H1 (cell line): ENCODE measurements around the gene SRRM3. TPM values are rescaled to one million over a fixed set of nuclear protein-coding genes. Genes with fewer than 3 reads are reported as not detected.

Source experiments
- CTCF ChIA-PET: fragments of 300-600 bp; sonication (Branson Sonifier 250); formaldehyde crosslinking; loops from one replicate; lab custom pipeline; 2021; ENCODE audit not compliant: partially characterized antibody; lab: Charles Lee
- POLR2A ChIA-PET: fragments of 300-600 bp; sonication (Branson Sonifier 250); formaldehyde crosslinking; loops from one replicate; lab custom pipeline; 2021; ENCODE audit warnings: inconsistent platforms; ENCODE audit not compliant: partially characterized antibody; lab: Charles Lee
- DNase-seq, 2 experiments: peaks; one replicate each; pipeline versions ENCODE4 v3.0.0 to v3.0.0-alpha.2; 2010 to 2022; ENCODE audit warnings: low spot score in 2 of 2, low read depth in 1 of 2, mixed read lengths in 1 of 2
- FAIRE-seq: peaks from 2 replicates; lab custom pipeline; 2011; peaks lifted over from hg19 to GRCh38; lab: Jason Lieb, UNC
- H2AFZ ChIP-seq: 2 replicates; pipeline ENCODE4 v1.8.1; 2012; ENCODE audit warnings: low read length, inconsistent platforms
- H2AK5ac ChIP-seq: 2 replicates; pipeline ENCODE4 v1.6.1; 2013; ENCODE audit warnings: low read depth, low read length
- H2BK120ac ChIP-seq: replicated peaks from 2 replicates; pipeline ENCODE3; 2013; ENCODE audit warnings: low read depth, low read length, inconsistent platforms
- H2BK12ac ChIP-seq: 2 replicates; pipeline ENCODE4 v1.6.1; 2013; ENCODE audit warnings: low read depth, low read length
- H2BK15ac ChIP-seq: 2 replicates; pipeline ENCODE4 v1.6.1; 2013; ENCODE audit warnings: low read length
- H2BK20ac ChIP-seq: 2 replicates; pipeline ENCODE4 v1.6.1; 2013; ENCODE audit warnings: low read length
- H2BK5ac ChIP-seq: 2 replicates; pipeline ENCODE4 v1.6.1; 2013; ENCODE audit warnings: low read depth, low read length
- H3K14ac ChIP-seq: 2 replicates; pipeline ENCODE4 v1.6.1; 2013; ENCODE audit warnings: inconsistent platforms; ENCODE audit not compliant: insufficient read length
- H3K18ac ChIP-seq: 2 replicates; pipeline ENCODE4 v1.6.1; 2013; ENCODE audit warnings: low read length; ENCODE audit errors: extremely low read depth
- H3K23ac ChIP-seq: 2 replicates; pipeline ENCODE4 v1.6.1; 2013; ENCODE audit warnings: inconsistent platforms; ENCODE audit not compliant: insufficient read length
- H3K23me2 ChIP-seq: 2 replicates; pipeline ENCODE4 v1.6.1; 2013; ENCODE audit warnings: low read depth, low read length
- H3K27ac ChIP-seq: 2 replicates; pipeline ENCODE4 v1.6.1; 2011; ENCODE audit warnings: low read depth, low read length, inconsistent platforms
- H3K27me3 ChIP-seq, 4 experiments: replicated peaks in 1 of 4; 1 replicate in 1 of 4; 2 replicates in 3 of 4; pipeline versions ENCODE4 v1.6.1 to v1.8.1; 2011 to 2013; ENCODE audit warnings: low read length in 3 of 4, mild to moderate bottlenecking in 3 of 4, inconsistent platforms in 2 of 4, mixed read lengths in 2 of 4, moderate library complexity in 1 of 4; ENCODE audit not compliant: control insufficient read depth in 3 of 4, insufficient read depth in 3 of 4; ENCODE audit errors: extremely low read depth in 1 of 4
- H3K36me3 ChIP-seq, 4 experiments: 2 replicates each; pipeline versions ENCODE4 v1.6.1 to v1.8.1; 2011 to 2013; ENCODE audit warnings: mild to moderate bottlenecking in 4 of 4, low read length in 3 of 4, moderate library complexity in 2 of 4, control low read depth in 1 of 4, inconsistent platforms in 1 of 4; ENCODE audit not compliant: insufficient read depth in 4 of 4, control insufficient read depth in 2 of 4
- H3K4ac ChIP-seq: replicated peaks from 2 replicates; pipeline ENCODE3; 2013; ENCODE audit warnings: low read length, low read depth, mixed read lengths, inconsistent platforms; ENCODE audit not compliant: insufficient read length
- H3K4me1 ChIP-seq, 4 experiments: replicated peaks in 1 of 4; 1 replicate in 1 of 4; 2 replicates in 3 of 4; pipeline versions ENCODE4 v1.6.1 to v1.8.1; 2011 to 2013; ENCODE audit warnings: low read length in 3 of 4, inconsistent platforms in 2 of 4, mixed read lengths in 1 of 4; ENCODE audit not compliant: insufficient read depth in 4 of 4, control insufficient read depth in 3 of 4
- H3K4me2 ChIP-seq, 2 experiments: 2 replicates each; pipeline versions ENCODE4 v1.6.1 to v1.8.1; 2011 to 2013; ENCODE audit warnings: low read depth in 2 of 2, low read length in 2 of 2, control low read depth in 1 of 2, inconsistent platforms in 1 of 2, mild to moderate bottlenecking in 1 of 2; ENCODE audit not compliant: insufficient read depth in 1 of 2
- H3K4me3 ChIP-seq, 4 experiments: fragments of 200-600, 300-600 bp in 1 of 4; sonication (generic), shearing (Covaris generic), sonication (Bioruptor Twin) in 1 of 4; 2 replicates each; pipeline versions ENCODE4 v1.5.1 to v1.8.1; 2011 to 2016; ENCODE audit warnings: low read length in 4 of 4, low read depth in 3 of 4, control low read depth in 2 of 4, inconsistent platforms in 2 of 4, mild to moderate bottlenecking in 2 of 4, mixed read lengths in 1 of 4, moderate library complexity in 1 of 4; ENCODE audit not compliant: insufficient read depth in 2 of 4; ENCODE audit errors: extremely low read depth in 1 of 4
- H3K56ac ChIP-seq: replicated peaks from 2 replicates; pipeline ENCODE3; 2013; ENCODE audit warnings: low read depth, mild to moderate bottlenecking, mixed read lengths, low read length, inconsistent platforms; ENCODE audit not compliant: insufficient read length
- H3K79me1 ChIP-seq: 2 replicates; pipeline ENCODE4 v1.6.1; 2013; ENCODE audit warnings: low read depth, low read length, control low read depth
- H3K79me2 ChIP-seq, 2 experiments: 2 replicates each; pipeline versions ENCODE4 v1.6.1 to v1.8.1; 2012 to 2013; ENCODE audit warnings: low read length in 2 of 2, mild to moderate bottlenecking in 2 of 2, inconsistent platforms in 1 of 2; ENCODE audit not compliant: insufficient read depth in 2 of 2, control insufficient read depth in 1 of 2
- H3K9ac ChIP-seq, 4 experiments: replicated peaks in 1 of 4; 1 replicate in 1 of 4; 2 replicates in 3 of 4; pipeline versions ENCODE4 v1.6.1 to v1.8.1; 2011 to 2013; ENCODE audit warnings: low read depth in 3 of 4, low read length in 3 of 4, control low read depth in 2 of 4, mild to moderate bottlenecking in 2 of 4, moderate library complexity in 2 of 4, inconsistent platforms in 1 of 4; ENCODE audit errors: extremely low read depth in 1 of 4
- H3K9me3 ChIP-seq, 2 experiments: 2 replicates each; pipeline versions ENCODE4 v1.6.1 to v1.8.1; 2012 to 2013; ENCODE audit warnings: mild to moderate bottlenecking in 2 of 2, moderate library complexity in 2 of 2, control low read depth in 1 of 2, inconsistent platforms in 1 of 2, low read depth in 1 of 2, low read length in 1 of 2, mixed read lengths in 1 of 2; ENCODE audit not compliant: insufficient read depth in 2 of 2
- H4K20me1 ChIP-seq, 2 experiments: replicated peaks in 1 of 2; 2 replicates each; pipeline versions ENCODE3 to v1.8.1; 2011 to 2013; ENCODE audit warnings: inconsistent platforms in 2 of 2, low read length in 2 of 2, mild to moderate bottlenecking in 1 of 2; ENCODE audit not compliant: insufficient read depth in 2 of 2, control insufficient read depth in 1 of 2
- H4K5ac ChIP-seq: 2 replicates; pipeline ENCODE4 v1.6.1; 2013; ENCODE audit warnings: low read length, low read depth, mixed read lengths, inconsistent platforms; ENCODE audit not compliant: insufficient read length
- H4K8ac ChIP-seq: 2 replicates; pipeline ENCODE4 v1.8.0; 2013; ENCODE audit warnings: mild to moderate bottlenecking, moderate library complexity, low read length, inconsistent platforms; ENCODE audit not compliant: insufficient read depth; ENCODE audit errors: extremely low read depth
- H4K91ac ChIP-seq: replicated peaks from 2 replicates; pipeline ENCODE3; 2013; ENCODE audit warnings: low read length, mixed read lengths, inconsistent platforms; ENCODE audit not compliant: insufficient read length
- GABPA ChIP-seq: IDR thresholded peaks from 2 replicates; pipeline ENCODE4 v1.6.1; 2011; ENCODE audit warnings: mild to moderate bottlenecking, low read length, moderate library complexity, borderline replicate concordance; ENCODE audit not compliant: insufficient read depth
- HDAC2 ChIP-seq, 2 experiments: fragments of 300-600 bp in 1 of 2; sonication (generic) in 1 of 2; IDR thresholded peaks; 2 replicates each; pipeline ENCODE4 v1.6.1; 2011 to 2012; ENCODE audit warnings: low read depth in 2 of 2, low read length in 2 of 2, mild to moderate bottlenecking in 2 of 2, moderate library complexity in 2 of 2, borderline replicate concordance in 1 of 2, inconsistent platforms in 1 of 2
- KDM4A ChIP-seq: IDR thresholded peaks from one replicate; pipeline ENCODE4 v1.7.1; 2012; ENCODE audit warnings: low read depth, mild to moderate bottlenecking, moderate library complexity, low read length, inconsistent platforms; ENCODE audit not compliant: severe bottlenecking
- KDM5A ChIP-seq: fragments of 200-600 bp; IDR thresholded peaks from 2 replicates; pipeline ENCODE4 v1.7.1; 2012; ENCODE audit warnings: mild to moderate bottlenecking, low read length, inconsistent platforms, mixed read lengths
- RAD21 ChIP-seq, 2 experiments: IDR thresholded peaks in 1 of 2; conservative IDR thresholded peaks in 1 of 2; 2 replicates each; pipeline ENCODE4 v1.6.1; 2011; ENCODE audit warnings: low read depth in 2 of 2, low read length in 2 of 2, improper control_type of control experiment in 1 of 2, inconsistent platforms in 1 of 2, mild to moderate bottlenecking in 1 of 2, moderate library complexity in 1 of 2
- SIN3A ChIP-seq, 2 experiments: IDR thresholded peaks in 1 of 2; conservative IDR thresholded peaks in 1 of 2; 2 replicates each; pipeline ENCODE4 v1.6.1; 2011 to 2012; ENCODE audit warnings: low read length in 2 of 2, improper control_type of control experiment in 1 of 2, low read depth in 1 of 2, mild to moderate bottlenecking in 1 of 2
- SP4 ChIP-seq: IDR thresholded peaks from 2 replicates; pipeline ENCODE4 v1.6.1; 2012; ENCODE audit warnings: low read length, inconsistent platforms
- TAF7 ChIP-seq: optimal IDR thresholded peaks from 2 replicates; pipeline ENCODE3; 2011; ENCODE audit warnings: low read depth, mild to moderate bottlenecking, inconsistent platforms, low read length, moderate library complexity, borderline replicate concordance
- WGBS, 2 experiments: shearing (Covaris generic) in 1 of 2; methylation state at CpG; one replicate each; pipeline versions ENCODE4 v1.1.6 to v1.1.7; 2013 to 2015; ENCODE audit warnings: low lambda C conversion rate in 2 of 2, mixed read lengths in 2 of 2, inconsistent platforms in 1 of 2, low coverage in 1 of 2, missing lambda C conversion rate in 1 of 2; ENCODE audit not compliant: insufficient replicate concordance in 2 of 2, insufficient coverage in 1 of 2, insufficient read length in 1 of 2; ENCODE audit errors: extremely low coverage in 1 of 2, missing lambda C conversion rate in 1 of 2; 5-methylcytosine and 5-hydroxymethylcytosine counted together
- polyA plus RNA-seq, 7 experiments: library from polyadenylated mRNA; depleted of rRNA in 3 of 7; stranded (reverse) in 5 of 7; unstranded in 2 of 7; fragments of >200 nt in 5 of 7; fragments of 200-250 nt in 2 of 7; gene quantifications; 1 replicate in 5 of 7; 2 replicates in 1 of 7; 4 replicates in 1 of 7; pipeline versions ENCODE4 v1.2.1 to v1.2.3, GENCODE V29; 2011 to 2013; ENCODE audit warnings: missing spikeins in 2 of 7, mixed read lengths in 2 of 7
- total RNA-seq: library from RNA; stranded (reverse); fragmentation: NEBNext Ultra II Directional; extraction: Animal tissue kit (Norgen Biotek cat#: 25700); gene quantifications from 2 replicates; pipeline ENCODE4 v1.2.1, GENCODE V29; 2021

SRRM3 gene
- total and polyA plus RNA-seq, 2 of the 8 experiments (the other 6 are each of a cell fraction or from before 2014, with no cell fraction given): 10.4 to 17.4 TPM

GRCh38 chr7:76316984-76317781 is 115.5 kb downstream of the SRRM3 start:
- peak overlapping the region; percentile 67 for H2AK5ac ChIP-seq
- H4K8ac ChIP-seq: peak overlapping the region; percentile 94; the same call in 1 of the 2 replicates
- H3K79me1 ChIP-seq: no peaks in the 10 kb centered on the region
- no peaks in the 10 kb centered on the region for H3K79me2 ChIP-seq
- H2BK12ac ChIP-seq: peak overlapping the region; percentile 97
- WGBS, 2 experiments: 69% methylated on average over 14 of the region's 14 CpGs; no CpG with 5 or more reads in 1 of the 2 experiments
- H3K4ac ChIP-seq: peak overlapping the region; percentile 72
- H3K9ac ChIP-seq: peak overlapping the region in 3 of 4 experiments; percentile 44 to 52 (median 49); a peak in 5 of 7 replicates
- H3K27ac ChIP-seq: peak overlapping the region; percentile 81; the same call in 1 of the 2 replicates
- H2BK20ac ChIP-seq: 0 out of 2 replicates have a peak overlapping the region, but pooled peaks have one; percentile 6
- H4K91ac ChIP-seq: peak overlapping the region; percentile 98
- H3K9me3 ChIP-seq: no peaks in the 10 kb centered on the region
- H2BK15ac ChIP-seq: peak overlapping the region; percentile 97
- H3K4me1 ChIP-seq: peaks cover 0 to 11% (median 7%) of the 10 kb centered on the region in 4 experiments; a peak in 6 of 7 replicates
- FAIRE-seq (no peak), DNase-seq (no peak)
- peak overlapping the region in 3 of 4 experiments; percentile 12 to 78 (median 29); a peak in 4 of 8 replicates for H3K4me3 ChIP-seq
- ChIA-PET CTCF (interaction anchor here (0.6 to 20.9 kb wide), 14 partner anchors 10 to 757 kb away, joined by 3 to 426 read pairs (median 4); partner anchors contain the start of gene HSPB1), POLR2A (interaction anchor here (0.7 to 4.7 kb wide), 25 partner anchors 8 to 269 kb away, joined by 3 to 31 read pairs (median 5); partner anchors contain the start of genes HSPB1, MDH2, STYXL1 and YWHAG)
- TF ChIP-seq TAF7 (no peak), HDAC2 (IDR thresholded peaks at IDR 0.05; ENCODE audit: borderline replicate concordance in 1 of 2, low read depth in 2 of 2, low read length in 2 of 2) (no peak), GABPA (no peak), KDM5A (no peak), KDM4A (peak; percentile 7), SP4 (no peak), SIN3A (conservative IDR thresholded peaks at IDR 0.05 in 1 of 2, IDR thresholded peaks at IDR 0.05 in 1 of 2; ENCODE audit: low read depth in 1 of 2, low read length in 2 of 2) (peak in 1 of 2 experiments; percentile 43; a peak in 1 of 4 replicates), RAD21 (IDR thresholded peaks at IDR 0.05 in 1 of 2, conservative IDR thresholded peaks at IDR 0.05 in 1 of 2; ENCODE audit: low read depth in 2 of 2, low read length in 2 of 2) (no peak)
- no peak overlapping the region for H3K23ac ChIP-seq
- H2BK120ac ChIP-seq: peak overlapping the region; percentile 19
- no peak overlapping the region for H3K14ac ChIP-seq
- no peaks in the 10 kb centered on the region; a peak in 1 of 8 replicates for H3K36me3 ChIP-seq
- H2BK5ac ChIP-seq: peak overlapping the region; percentile 94
- peaks cover 4% of the 10 kb centered on the region; the same call in 1 of the 2 replicates for H3K23me2 ChIP-seq
- H4K5ac ChIP-seq: peak overlapping the region; percentile 91
- H4K20me1 ChIP-seq: peaks cover 1 to 2% of the 10 kb centered on the region in 2 experiments
- peak overlapping the region; percentile 67 to 85 for H3K4me2 ChIP-seq
- H3K56ac ChIP-seq: peak overlapping the region; percentile 2
- H3K27me3 ChIP-seq: no peaks in the 10 kb centered on the region
- peak overlapping the region; percentile 45 for H2AFZ ChIP-seq
- peak overlapping the region; percentile 80 for H3K18ac ChIP-seq
